Mesodermal cell (in vitro differentiated cells): ENCODE results near the gene GDF15.

Experiments used
- H3K27ac ChIP-seq: 2 replicates; pipeline ENCODE4 v1.7.0; 2013; ENCODE audit warnings: mild to moderate bottlenecking, low read depth, low read length, moderate library complexity; ENCODE audit not compliant: severe bottlenecking
- H3K36me3 ChIP-seq: 2 replicates; pipeline ENCODE4 v1.7.1; 2013; ENCODE audit warnings: mild to moderate bottlenecking, low read length, moderate library complexity; ENCODE audit not compliant: control insufficient read depth, insufficient read depth
- H3K4me1 ChIP-seq: one replicate; pipeline ENCODE4 v1.7.1; 2013; ENCODE audit warnings: mild to moderate bottlenecking, low read length; ENCODE audit not compliant: insufficient read depth, control insufficient read depth, poor library complexity, severe bottlenecking
- H3K4me3 ChIP-seq: 2 replicates; pipeline ENCODE4 v1.7.0; 2013; ENCODE audit warnings: low read length, control low read depth, mild to moderate bottlenecking; ENCODE audit not compliant: insufficient read depth, poor library complexity, severe bottlenecking; ENCODE audit errors: extremely low read depth
- H3K9me3 ChIP-seq: 2 replicates; pipeline ENCODE4 v1.7.1; 2013; ENCODE audit warnings: mild to moderate bottlenecking, low read length, moderate library complexity; ENCODE audit not compliant: control insufficient read depth
- WGBS, 2 experiments: methylation state at CpG; one replicate each; pipeline ENCODE4 v1.1.5; 2013; ENCODE audit warnings: missing lambda C conversion rate in 2 of 2; ENCODE audit not compliant: insufficient coverage in 2 of 2; 5-methylcytosine and 5-hydroxymethylcytosine counted together

GDF15 gene

GRCh38 chr19:18421371-18421959, 35.5 kb downstream of the GDF15 start:
- H3K4me3 ChIP-seq: no peak overlapping the region
- H3K4me1 ChIP-seq: peaks cover 38% of the 10 kb centered on the region
- no peaks in the 10 kb centered on the region for H3K9me3 ChIP-seq
- H3K27ac ChIP-seq: no peak overlapping the region
- 94 to 97% methylated on average over 11 of the region's 12 CpGs for WGBS, 2 experiments
- H3K36me3 ChIP-seq: peaks cover 7% of the 10 kb centered on the region

DNA sequence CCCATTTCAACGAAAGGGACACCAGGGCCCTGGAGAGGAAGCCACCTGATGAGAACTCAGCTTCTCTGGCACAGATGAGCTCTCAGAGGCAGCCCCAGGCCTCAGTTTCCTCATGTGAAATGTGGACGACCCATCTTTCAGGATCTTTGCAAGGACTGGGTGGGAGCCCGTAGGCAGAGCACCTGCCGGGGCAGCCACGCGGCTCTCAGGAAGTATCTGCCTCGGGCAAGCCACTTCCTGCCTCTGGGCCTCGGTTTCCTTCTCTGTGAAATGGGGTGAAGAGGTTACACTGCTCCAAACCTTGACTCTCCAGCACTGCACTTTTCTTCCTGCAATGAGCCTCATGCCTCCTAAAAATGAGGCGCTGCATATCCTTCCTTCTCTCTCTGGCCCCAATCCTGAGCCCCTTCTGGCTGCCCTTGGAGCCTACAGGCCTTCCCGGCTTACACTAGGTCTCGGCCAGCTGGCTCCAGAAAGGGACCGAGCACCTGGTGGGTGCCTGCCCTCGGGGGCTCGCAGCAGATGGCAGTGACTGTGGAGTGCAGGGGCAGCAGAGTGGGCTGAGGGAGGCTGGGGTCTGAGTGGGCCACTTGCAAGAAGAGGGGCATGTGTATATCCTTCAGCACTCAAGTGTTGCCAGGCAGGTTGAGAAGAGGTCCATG, 36.7 kb downstream of the GDF15 start:
- H3K27ac ChIP-seq: no peak overlapping the region
- no peaks in the 10 kb centered on the region for H3K9me3 ChIP-seq
- peaks cover 7% of the 10 kb centered on the region for H3K36me3 ChIP-seq
- H3K4me3 ChIP-seq: no peak overlapping the region
- H3K4me1 ChIP-seq: peaks cover 35% of the 10 kb centered on the region
- 92 to 97% methylated on average over 11 of the region's 14 CpGs for WGBS, 2 experiments

- Histone ChIP-seq H3K27ac (no peak overlapping the region), H3K4me1 (peaks cover 34% of the 10 kb centered on the region), H3K36me3 (peaks cover 7% of the 10 kb centered on the region), H3K9me3 (no peaks in the 10 kb centered on the region), H3K4me3 (no peak overlapping the region)
- 93 to 96% methylated on average over 15 to 17 of the region's 21 CpGs for WGBS, 2 experiments
Measured at GRCh38 chr19:18423258-18424020, 37.5 kb downstream of the GDF15 start.

DNA sequence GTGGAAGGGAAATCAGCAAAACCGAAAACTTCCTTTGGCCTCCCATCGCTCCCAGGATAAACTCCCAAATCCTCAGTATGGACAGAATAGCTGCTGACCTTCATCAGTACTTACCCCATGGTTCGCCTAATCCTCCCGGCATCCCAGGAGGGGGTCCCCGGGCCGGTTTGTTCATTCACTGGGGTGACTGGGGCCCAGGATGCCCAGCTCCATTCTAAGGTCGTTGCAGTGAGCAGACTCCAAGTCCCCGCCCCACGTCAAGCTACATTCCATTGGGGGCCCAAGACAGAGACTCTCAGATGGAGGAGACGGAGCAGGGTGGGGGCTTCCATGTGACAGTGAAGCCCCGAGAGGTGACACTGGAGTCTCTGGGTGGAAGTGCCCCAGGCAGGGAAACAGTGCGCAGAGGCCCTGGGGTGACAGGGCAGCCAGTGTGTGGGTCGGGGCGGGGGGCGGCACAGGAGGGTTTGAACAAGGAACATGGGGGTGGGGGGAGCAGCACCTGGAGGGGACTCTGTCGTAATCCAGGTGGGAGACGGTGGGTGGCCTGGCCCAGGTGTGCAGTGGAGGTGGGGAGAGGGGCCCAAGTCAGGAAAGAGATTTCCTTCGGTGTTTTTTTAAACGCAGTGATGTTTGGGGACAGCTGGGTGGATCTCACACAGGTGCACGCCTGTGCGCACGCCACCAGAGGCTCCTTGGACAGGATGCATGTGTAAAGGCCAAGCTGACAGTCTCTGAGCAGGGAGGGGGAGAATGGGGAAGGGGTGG, 38.3 kb downstream of the GDF15 start:
- WGBS, 2 experiments: 84% methylated on average over 20 to 22 of the region's 22 CpGs
- Histone ChIP-seq H3K4me3 (no peak overlapping the region), H3K27ac (no peak overlapping the region), H3K4me1 (peaks cover 30% of the 10 kb centered on the region), H3K36me3 (peaks cover 7% of the 10 kb centered on the region), H3K9me3 (no peaks in the 10 kb centered on the region)

DNA sequence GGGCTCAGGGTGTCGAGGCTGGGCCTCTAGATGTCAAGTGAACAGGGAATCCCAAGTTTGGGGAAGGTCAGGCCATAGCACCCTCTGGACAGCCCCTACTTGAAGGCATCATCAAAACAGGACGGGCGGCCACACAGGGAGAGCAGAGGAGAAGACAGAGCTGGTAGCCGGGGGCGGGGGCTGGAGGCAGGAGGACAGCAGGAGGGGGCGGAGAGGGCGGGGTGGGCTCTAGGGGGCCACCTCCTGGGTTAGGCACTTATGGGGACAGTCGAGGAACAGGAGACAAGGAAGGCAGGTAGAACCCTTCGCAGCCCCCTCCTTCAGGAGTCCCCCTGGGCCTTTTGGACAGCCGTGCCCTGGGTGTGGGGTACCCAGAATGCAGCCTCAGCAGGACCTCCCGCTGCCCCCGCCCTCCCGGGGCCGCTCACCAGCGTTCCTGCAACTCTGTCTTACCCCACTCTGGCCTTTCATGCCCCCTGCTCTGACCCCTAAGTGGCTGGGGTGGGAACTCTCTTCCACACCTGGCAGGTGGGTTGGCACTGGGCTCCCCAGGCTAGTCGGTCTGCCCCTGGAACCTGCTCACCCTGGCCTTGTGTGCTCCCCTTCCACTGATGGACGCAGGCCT, 39.0 kb downstream of the GDF15 start:
- Histone ChIP-seq H3K27ac (no peak overlapping the region), H3K4me1 (peaks cover 36% of the 10 kb centered on the region), H3K4me3 (no peak overlapping the region), H3K9me3 (no peaks in the 10 kb centered on the region), H3K36me3 (peaks cover 7% of the 10 kb centered on the region)
- 79 to 82% methylated on average over 9 to 17 of the region's 17 CpGs for WGBS, 2 experiments

DNA sequence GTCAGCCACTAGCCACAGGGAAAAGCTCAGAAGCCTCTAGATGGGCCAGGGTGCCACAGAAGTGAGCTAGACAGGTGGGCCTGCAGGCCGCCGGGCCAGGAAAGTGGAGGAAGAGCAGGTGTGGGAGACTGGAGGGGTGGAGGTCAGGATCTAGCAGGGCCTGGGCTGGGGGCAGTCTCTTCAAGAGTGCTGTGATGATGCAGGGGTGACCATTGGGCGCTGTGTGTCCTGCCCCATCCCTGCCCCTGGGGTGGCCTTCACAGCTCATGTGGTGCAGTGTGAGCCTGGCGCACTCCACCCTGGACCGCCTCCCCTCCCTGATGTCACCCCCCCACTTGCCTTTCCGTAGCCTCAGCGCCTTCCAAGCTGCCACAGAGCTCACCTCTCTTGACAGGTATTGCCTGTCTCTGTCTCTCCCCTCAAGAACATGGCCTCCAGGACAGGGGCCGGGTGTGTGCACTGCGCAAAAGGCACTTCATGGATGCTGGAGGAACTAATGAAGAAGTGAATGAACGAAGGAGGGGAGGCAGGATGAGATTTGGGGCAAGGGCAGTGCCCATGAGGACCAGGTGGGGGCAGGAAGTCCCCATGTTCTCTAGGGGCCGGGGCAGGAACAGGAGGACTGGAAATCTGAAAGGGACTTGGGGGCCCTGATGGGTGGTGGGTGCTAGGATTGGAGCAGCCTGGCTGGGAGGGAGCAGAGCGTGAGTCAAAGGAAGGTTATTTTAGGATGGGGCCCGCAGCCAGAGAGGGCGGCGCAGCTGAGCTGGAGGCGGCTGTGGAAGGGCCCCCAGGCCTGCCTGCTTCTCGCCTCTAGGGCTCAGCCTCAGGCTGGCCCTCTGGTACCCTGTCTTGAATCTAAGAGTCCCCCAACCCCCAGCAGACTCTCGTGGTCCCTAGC, 39.8 kb downstream of the GDF15 start:
- 89 to 91% methylated on average over 12 to 13 of the region's 18 CpGs for WGBS, 2 experiments
- no peaks in the 10 kb centered on the region for H3K9me3 ChIP-seq
- peaks cover 9% of the 10 kb centered on the region for H3K36me3 ChIP-seq
- peaks cover 36% of the 10 kb centered on the region for H3K4me1 ChIP-seq
- H3K4me3 ChIP-seq: no peak overlapping the region
- no peak overlapping the region for H3K27ac ChIP-seq

- no peak overlapping the region for H3K4me3 ChIP-seq
- no peaks in the 10 kb centered on the region for H3K9me3 ChIP-seq
- peaks cover 11% of the 10 kb centered on the region for H3K36me3 ChIP-seq
- 89 to 90% methylated on average over 5 to 7 of the region's 8 CpGs for WGBS, 2 experiments
- no peak overlapping the region for H3K27ac ChIP-seq
- peaks cover 34% of the 10 kb centered on the region for H3K4me1 ChIP-seq
Measured at GRCh38 chr19:18426416-18426767, 40.4 kb downstream of the GDF15 start.

DNA sequence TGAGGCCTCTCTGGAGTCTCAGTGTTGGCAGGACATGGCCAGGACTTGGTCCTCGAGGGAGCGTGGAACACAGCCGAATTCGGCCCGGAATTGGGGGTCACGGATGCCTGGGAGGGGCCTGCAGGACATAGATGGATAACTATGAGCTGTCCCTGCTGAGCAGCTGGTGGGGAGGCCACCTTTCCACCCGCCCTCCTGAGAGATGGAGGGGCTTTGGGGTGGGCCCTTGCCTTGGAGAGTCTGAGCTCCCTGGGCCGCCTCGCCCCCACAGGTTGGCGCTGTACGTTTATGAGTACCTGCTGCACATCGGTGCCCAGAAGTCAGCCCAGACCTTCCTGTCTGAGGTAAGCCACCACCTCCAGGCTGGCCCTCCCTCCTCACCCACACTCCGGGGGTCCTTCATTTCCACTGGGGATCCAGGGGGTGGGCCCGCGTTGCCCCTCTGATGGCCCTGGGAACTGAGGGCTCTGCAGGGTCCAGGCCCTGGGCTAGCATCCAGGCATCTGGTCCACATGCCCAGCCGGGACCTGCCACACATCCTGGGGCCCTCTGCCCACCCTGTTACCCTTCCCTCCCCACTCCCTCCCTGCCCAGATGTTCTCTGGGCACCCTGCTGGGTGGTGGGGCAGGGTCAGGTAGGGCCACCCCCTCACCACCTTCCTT, 41.3 kb downstream of the GDF15 start:
- peaks cover 34% of the 10 kb centered on the region for H3K4me1 ChIP-seq
- WGBS, 2 experiments: 96% methylated on average over 14 to 15 of the region's 16 CpGs
- H3K9me3 ChIP-seq: no peaks in the 10 kb centered on the region
- H3K4me3 ChIP-seq: no peak overlapping the region
- no peak overlapping the region for H3K27ac ChIP-seq
- H3K36me3 ChIP-seq: peaks cover 11% of the 10 kb centered on the region

DNA sequence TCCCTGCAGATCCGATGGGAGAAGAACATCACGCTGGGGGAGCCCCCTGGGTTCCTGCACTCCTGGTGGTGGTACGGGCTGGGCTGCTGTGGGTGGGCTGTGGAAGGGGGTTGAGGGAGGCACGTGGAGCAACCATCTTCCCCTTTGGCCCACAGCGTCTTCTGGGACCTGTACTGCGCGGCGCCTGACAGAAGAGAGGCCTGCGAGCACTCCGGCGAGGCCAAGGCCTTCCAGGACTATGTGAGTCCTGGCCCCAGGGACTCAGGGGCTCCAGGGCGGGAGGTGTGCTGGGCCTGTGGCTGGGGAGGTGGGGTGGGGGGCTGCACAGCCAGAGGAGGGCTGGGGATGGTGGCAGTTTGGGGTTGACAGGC, 41.8 kb downstream of the GDF15 start:
- Histone ChIP-seq H3K4me3 (no peak overlapping the region), H3K9me3 (no peaks in the 10 kb centered on the region), H3K36me3 (peaks cover 11% of the 10 kb centered on the region), H3K4me1 (peaks cover 34% of the 10 kb centered on the region), H3K27ac (no peak overlapping the region)
- WGBS, 2 experiments: 93 to 96% methylated on average over 7 to 9 of the region's 12 CpGs
